ENCODE data around the gene CLASRP. TPM values are rescaled to one million over a fixed set of nuclear protein-coding genes. Genes with fewer than 3 reads are reported as not detected.
A peak's percentile ranks its signal among the peaks of the same experiment; 100 is the strongest.

CLASRP gene
- total RNA-seq, 1 experiment from 2014 or later: 12.1 TPM

- DNase-seq (ENCODE audit: low read depth): no peak
Measured at GRCh38 chr19:45087531-45087930, 48.7 kb downstream of the CLASRP start.

GRCh38 chr19:45090034-45090433 lies 51.2 kb downstream of the CLASRP start:
- no peak for DNase-seq (ENCODE audit: low read depth)

DNA sequence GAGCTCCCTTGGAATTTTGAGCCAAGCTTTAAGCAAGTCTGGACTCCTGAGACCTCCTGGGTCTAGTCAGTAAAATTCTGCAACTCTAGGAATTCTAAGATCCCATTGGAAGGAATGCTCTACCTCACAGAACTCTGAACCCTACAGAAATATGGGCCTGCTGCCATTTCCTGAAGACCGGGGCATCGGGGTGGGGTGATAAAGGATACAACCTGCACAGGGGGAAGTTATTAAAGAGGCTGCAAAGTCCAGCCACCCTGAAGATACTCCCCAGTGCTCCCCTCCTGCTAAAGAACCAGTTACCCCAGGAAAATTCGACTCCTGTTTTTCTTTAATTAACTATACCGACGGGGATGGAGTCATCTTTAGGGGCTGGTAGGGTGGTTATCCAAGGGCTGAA lies 51.8 kb downstream of the CLASRP start:
- DNase-seq (ENCODE audit: low read depth): no peak

DNA sequence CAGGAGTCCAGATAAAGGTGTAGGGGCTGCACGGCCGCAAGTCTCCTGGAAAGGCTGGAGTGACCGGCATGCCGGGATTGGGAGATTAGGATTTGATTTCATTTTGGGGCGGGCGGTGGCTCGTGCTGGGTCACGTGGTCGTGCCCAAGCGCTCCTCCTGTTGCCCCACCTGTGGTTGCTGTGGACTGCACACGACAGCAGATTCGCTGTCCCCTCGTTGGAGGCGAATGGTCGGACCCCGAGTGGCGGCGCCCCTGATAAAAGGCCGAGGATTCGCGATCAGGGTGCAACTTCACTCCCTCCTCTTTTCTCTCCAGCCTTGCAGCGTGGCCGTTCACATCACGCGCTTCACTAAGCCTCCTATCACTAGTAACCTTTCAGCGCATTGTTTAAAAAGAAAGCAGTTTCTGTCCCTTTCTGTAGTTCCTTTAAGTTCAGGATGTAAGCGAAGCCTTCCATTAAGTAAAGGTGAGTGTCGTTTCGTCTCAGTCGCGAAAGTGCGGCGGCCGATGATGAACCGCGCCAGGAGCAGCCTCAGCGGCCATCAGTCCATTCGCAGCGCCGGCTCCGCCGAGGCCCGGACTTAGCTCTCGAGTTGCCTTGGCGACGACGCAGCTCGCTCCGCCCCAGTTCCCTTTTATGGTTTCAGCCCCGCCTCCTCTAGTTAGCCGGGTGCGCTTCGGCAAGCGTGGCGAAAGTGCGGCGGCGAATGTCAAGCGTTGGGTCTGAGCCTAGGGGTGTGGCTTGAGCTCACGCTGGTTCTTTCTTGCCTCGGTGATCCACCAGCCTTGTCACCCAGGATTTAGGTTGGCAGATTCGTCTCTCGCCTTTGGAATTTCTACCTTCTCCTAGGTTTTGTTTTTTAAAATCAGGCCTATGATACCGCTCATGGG lies 52.4 kb downstream of the CLASRP start:
- peak; percentile 99 for DNase-seq (ENCODE audit: low read depth)

GRCh38 chr19:45092747-45093678 lies 54.2 kb downstream of the CLASRP start, which contains the start of gene PPP1R37:
TSS of gene PPP1R37 (plus strand) at chr19:45093179. CDS start at chr19:45093326, 147 bp downstream.
- peak; percentile 98 for DNase-seq (ENCODE audit: low read depth)

DNA sequence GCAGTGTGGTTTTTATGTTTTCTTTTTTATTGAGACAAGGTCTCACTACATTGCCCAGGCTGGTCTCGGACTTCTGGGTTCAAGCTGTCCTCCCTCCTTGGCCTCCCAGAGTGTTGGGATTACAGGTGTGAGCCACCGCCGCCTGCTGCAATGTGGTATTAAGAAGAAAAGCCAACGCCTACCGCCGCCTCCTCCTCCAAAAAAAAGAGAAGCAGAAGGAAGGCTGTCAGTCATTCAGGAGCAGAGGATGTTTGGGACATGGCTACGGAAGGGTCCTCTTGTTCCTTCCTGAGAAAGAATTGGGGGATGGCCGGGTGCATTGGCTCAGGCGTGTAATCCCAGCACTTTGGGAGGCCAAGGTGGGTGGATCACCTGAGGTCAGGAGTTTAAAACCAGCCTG lies 55.3 kb downstream of the CLASRP start:
- no peak for DNase-seq (ENCODE audit: low read depth)

GRCh38 chr19:45094707-45095106 lies 55.9 kb downstream of the CLASRP start:
- no peak for DNase-seq (ENCODE audit: low read depth)

DNA sequence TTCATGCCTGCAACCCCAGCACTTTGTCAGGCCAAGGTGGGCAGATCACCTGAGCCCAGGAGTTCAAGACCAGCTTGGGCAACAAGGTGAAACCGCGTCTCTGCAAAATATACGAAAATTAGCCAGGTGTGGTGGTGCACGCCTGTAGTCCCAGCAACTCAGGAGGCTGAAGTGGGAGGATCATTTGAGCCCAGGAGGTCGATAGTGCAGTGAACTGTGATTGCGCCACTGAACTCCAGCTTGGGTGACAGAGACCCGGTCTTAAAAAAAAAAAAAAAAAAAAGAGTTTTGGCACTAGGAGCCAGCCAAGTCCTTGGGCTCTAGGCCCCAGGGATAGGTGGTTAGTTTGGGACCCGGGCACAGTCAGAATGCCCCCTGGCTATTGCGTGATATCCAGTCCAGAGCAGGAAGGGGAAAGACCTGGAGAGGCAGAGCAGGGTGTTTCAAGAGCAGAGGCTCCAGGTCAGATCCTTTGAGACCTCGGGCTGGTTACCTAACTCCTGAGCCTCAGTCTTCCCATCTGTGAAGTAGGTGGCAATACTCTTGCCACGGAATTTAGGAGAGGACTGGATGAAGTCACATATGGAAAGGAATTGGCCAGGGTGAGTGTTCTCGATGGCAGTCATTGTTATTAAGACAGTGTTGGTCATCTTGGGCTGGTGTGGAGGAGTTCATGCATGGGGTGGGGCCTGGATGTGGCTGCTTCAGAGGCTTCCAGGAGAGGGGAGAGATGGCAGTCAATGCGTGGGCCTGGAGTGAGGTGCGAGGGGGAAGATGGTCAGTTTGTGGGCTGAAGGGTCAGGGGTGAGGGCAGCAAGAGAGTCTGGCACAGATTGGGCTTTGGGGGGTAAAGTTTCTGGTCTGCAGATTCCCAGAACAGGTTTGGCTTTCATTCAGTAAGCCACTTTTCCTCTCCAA lies 56.9 kb downstream of the CLASRP start:
- DNase-seq (ENCODE audit: low read depth): no peak

GRCh38 chr19:45096700-45097099 lies 57.9 kb downstream of the CLASRP start:
- DNase-seq (ENCODE audit: low read depth): no peak

DNA sequence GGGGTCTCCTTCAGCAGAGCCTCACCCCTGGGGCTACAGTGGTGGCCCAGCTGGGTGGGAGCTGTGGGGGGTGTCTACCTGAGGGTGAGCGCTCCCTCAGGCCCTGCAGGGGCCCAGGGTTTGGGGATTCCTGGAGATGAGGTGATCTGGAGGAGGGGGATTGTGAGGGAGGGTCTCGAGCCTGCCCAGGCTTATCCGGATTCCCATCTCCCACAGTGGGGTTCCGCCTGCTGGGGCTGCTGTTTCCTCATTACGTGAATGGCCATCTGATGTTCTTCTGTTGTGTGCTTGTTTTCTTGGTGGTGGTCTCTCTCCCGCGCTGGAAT lies 58.6 kb downstream of the CLASRP start:
- no peak for DNase-seq (ENCODE audit: low read depth)

DNA sequence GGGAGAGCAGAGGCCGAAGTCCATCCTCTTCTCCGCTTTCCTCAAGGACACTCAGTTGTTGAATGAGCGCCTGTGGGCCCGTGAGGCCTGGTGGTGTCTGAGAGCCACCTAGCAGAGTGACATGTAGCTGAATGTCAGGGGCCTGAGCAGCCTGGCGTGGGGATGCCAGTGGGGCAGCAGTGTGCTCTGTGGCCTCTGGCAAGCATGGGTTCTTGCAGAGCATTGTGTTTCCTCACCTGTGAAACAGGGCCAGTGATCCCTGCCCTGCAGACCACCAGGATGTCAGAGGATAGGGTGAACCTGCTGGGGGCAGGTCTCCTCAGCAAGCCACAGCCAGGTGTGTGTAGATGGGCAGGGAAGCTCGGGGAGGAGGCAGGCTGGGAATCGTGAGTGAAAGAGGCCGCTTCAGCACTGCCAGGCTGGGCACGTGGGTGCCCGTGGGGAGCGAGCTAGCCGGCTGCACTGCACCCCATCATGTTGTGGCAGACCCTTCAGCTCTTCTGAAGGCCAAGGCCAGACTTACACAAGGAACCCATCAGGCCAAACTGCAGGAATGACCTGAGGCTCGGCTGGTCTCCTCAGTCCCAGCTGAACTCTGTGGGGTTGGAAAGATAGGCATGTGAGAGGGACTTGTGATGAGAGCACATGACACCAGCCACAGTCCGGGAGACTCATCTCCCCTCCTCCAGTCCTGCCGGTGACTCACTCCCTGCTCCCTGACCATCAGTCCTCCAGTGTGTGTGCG lies 59.1 kb downstream of the CLASRP start:
- DNase-seq (ENCODE audit: low read depth): peak; percentile 95

- peak; percentile 30 for DNase-seq (ENCODE audit: low read depth)
Measured at GRCh38 chr19:45098521-45099466, 59.9 kb downstream of the CLASRP start.

DNA sequence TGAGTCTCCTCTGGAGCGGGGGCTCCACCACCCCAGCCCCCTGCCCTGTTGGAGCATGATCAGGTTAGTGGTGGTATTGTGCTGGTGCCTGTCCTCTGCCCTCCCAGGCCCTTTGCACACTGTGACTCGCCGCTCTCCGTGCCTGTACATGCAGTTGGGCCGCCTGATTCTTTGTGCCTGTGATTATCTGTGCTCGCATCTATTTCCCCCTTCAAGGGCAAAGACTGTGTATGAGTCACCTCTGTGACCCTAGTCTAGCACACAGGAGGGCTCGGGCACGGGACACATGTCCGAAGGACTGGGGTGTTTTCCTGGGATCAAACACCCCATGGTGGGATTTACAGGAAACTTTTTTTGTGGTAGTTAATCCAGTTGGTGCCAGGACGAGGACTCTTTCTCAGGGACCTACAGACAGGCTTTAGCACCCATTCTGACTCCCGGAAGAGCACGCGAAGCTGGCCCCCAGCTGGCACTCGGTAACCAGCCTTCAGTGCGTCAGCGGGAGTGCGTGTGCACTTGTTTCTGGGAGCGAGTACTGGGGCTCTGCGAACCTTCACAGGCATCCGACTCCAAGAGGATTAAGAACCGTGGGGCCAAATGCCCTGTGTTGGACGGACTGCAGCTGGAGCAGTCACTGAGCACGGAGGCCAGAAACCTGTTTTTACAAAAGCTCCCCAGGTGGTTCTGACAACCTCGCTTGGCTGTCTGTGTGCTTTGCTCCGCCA lies 60.8 kb downstream of the CLASRP start:
- DNase-seq (ENCODE audit: low read depth): no peak

- no peak for DNase-seq (ENCODE audit: low read depth)
Measured at GRCh38 chr19:45100201-45100600, 61.4 kb downstream of the CLASRP start.

DNA sequence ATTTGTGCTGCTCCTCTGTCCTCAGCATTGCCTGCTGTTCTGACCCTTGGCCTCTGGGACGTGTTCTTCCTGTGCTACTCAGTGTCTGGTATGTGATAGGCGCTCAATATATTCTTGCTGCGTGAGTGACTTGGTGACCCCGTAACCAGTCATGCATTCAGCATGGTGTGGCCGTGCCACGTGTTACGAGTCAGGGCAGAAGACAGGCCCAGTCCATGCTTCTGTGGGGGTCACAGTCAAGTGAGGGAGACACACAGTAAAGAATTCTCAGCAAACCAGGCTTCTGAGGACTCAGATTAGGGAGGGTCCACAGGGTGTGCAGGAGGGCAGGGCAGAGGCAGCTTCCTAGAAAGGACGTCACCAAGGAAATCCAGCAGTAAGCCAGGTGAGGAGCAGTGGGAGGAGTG lies 62.0 kb downstream of the CLASRP start:
- no peak for DNase-seq (ENCODE audit: low read depth)

- no peak for DNase-seq (ENCODE audit: low read depth)
Measured at GRCh38 chr19:45101806-45102205, 63.0 kb downstream of the CLASRP start.

- DNase-seq (ENCODE audit: low read depth): no peak
Measured at GRCh38 chr19:45102481-45102880, 63.6 kb downstream of the CLASRP start.

DNA sequence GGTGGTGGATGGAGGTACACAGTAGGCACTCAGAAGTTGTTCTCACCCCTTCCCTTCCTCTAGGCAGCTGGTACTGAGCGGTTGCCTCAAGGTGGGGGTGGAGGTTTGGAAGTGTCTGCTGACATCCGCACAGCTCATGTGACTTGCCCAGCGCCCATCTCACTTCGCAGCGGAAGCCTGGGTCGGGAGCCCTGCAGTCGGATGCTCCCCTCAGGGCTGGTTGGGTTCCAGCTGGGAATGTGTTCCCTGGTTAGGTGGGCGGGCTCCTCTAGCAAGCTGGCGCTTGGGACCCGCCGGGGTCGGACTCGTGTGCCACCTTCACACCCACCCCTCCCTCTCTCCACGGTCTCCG lies 64.3 kb downstream of the CLASRP start:
- DNase-seq (ENCODE audit: low read depth): peak; percentile 39
